SJCRH30 (cell line): ENCODE data around the gene HERPUD1. TPM values are rescaled to one million over a fixed set of nuclear protein-coding genes. Genes with fewer than 3 reads are reported as not detected.
"Not testable (repeated sequence)": the region's sequence is repeated elsewhere in the genome, so short reads cannot be mapped to it uniquely, and the experiment has no call there.

Experiments
- DNase-seq, 2 experiments: peaks; one replicate each; pipeline ENCODE4 v3.0.0-alpha.2; 2015 to 2020
- H3K27ac ChIP-seq: fragments of 250-450 bp; sonication (Bioruptor Pico); 2 replicates; pipeline ENCODE4 v1.5.1; 2020; ENCODE audit warnings: mild to moderate bottlenecking, moderate library complexity
- H3K27me3 ChIP-seq: fragments of 250-450 bp; sonication (Bioruptor Pico); 2 replicates; pipeline ENCODE4 v1.5.1; 2020; ENCODE audit warnings: mild to moderate bottlenecking, moderate library complexity
- H3K36me3 ChIP-seq: fragments of 250-450 bp; sonication (Bioruptor Pico); 2 replicates; pipeline ENCODE4 v1.5.1; 2020; ENCODE audit warnings: mild to moderate bottlenecking, moderate library complexity
- H3K4me1 ChIP-seq: fragments of 250-450 bp; sonication (Bioruptor Pico); 2 replicates; pipeline ENCODE4 v1.5.1; 2020; ENCODE audit warnings: mild to moderate bottlenecking, moderate library complexity
- H3K4me3 ChIP-seq: fragments of 250-450 bp; sonication (Bioruptor Pico); 2 replicates; pipeline ENCODE4 v1.5.1; 2020; ENCODE audit warnings: mild to moderate bottlenecking, moderate library complexity
- H3K9me3 ChIP-seq: fragments of 250-450 bp; sonication (Bioruptor Pico); replicated peaks from 2 replicates; pipeline ENCODE4 v1.5.1; 2020; ENCODE audit warnings: mild to moderate bottlenecking, moderate library complexity
- total RNA-seq: library from RNA; depleted of rRNA; stranded (reverse); fragments of >200 nt; shearing (Covaris generic); gene quantifications from 2 replicates; pipeline ENCODE4 v1.2.3, GENCODE V29; 2014; rRNA removed

Gene HERPUD1
- 69.5 and 103 TPM in 2 replicates for total RNA-seq

- Histone ChIP-seq H3K4me3 (peak within 1 kb of the TSS; percentile 86), H3K4me1 (peaks cover 37% of the 10 kb centered on the region)
- DNase-seq, result peak; percentile 99
These were observed at the start of gene HERPUD1 for GRCh38 chr16:56931892-56932720. Gene HERPUD1, plus strand, starts transcription at chr16:56932142. Its CDS starts 103 bp downstream, at chr16:56932245.

GRCh38 chr16:56883586-56883985, 48.4 kb upstream of the HERPUD1 start:
- Histone ChIP-seq H3K27me3 (no peaks in the 10 kb centered on the region), H3K9me3 (peaks cover 9% of the 10 kb centered on the region; the same call in 1 of the 2 replicates)
- DNase-seq, result no peak

More at GRCh38 chr16:56931892-56932720, at the start of gene HERPUD1:
- peaks cover 28% of the 10 kb centered on the region for H3K36me3 ChIP-seq
- H3K9me3 ChIP-seq, result no peaks in the 10 kb centered on the region
- H3K27ac ChIP-seq, result peak within 1 kb of the TSS; percentile 96
- no peaks in the 10 kb centered on the region for H3K27me3 ChIP-seq

GRCh38 chr16:56884026-56884582, 47.8 kb upstream of the HERPUD1 start:
- H3K36me3 ChIP-seq, result no peaks in the 10 kb centered on the region
- H3K4me3 ChIP-seq, result no peak overlapping the region
- DNase-seq, result no peak
- H3K27ac ChIP-seq, result no peak overlapping the region
- H3K9me3 ChIP-seq, result peaks cover 9% of the 10 kb centered on the region; the same call in 1 of the 2 replicates
- no peaks in the 10 kb centered on the region for H3K4me1 ChIP-seq
- no peaks in the 10 kb centered on the region for H3K27me3 ChIP-seq

More at GRCh38 chr16:56883586-56883985, 48.4 kb upstream of the HERPUD1 start:
- no peaks in the 10 kb centered on the region for H3K4me1 ChIP-seq
- no peaks in the 10 kb centered on the region for H3K36me3 ChIP-seq
- no peak overlapping the region for H3K27ac ChIP-seq
- H3K4me3 ChIP-seq, result no peak overlapping the region

- not testable (repeated sequence) for DNase-seq, H3K4me3 ChIP-seq, H3K36me3 ChIP-seq, H3K27ac ChIP-seq, H3K27me3 ChIP-seq, H3K4me1 ChIP-seq, H3K9me3 ChIP-seq
These were observed 47.0 kb upstream of the HERPUD1 start for GRCh38 chr16:56884929-56885328.

GRCh38 chr16:56885446-56886162, 46.3 kb upstream of the HERPUD1 start:
- Histone ChIP-seq H3K27me3 (no peaks in the 10 kb centered on the region), H3K9me3 (peaks cover 9% of the 10 kb centered on the region; the same call in 1 of the 2 replicates), H3K27ac (no peak overlapping the region), H3K4me3 (no peak overlapping the region), H3K4me1 (no peaks in the 10 kb centered on the region), H3K36me3 (no peaks in the 10 kb centered on the region)
- DNase-seq, result no peak

- Histone ChIP-seq H3K36me3 (no peaks in the 10 kb centered on the region), H3K4me1 (no peaks in the 10 kb centered on the region), H3K4me3 (no peak overlapping the region), H3K9me3 (peaks cover 9% of the 10 kb centered on the region; the same call in 1 of the 2 replicates), H3K27ac (no peak overlapping the region), H3K27me3 (no peaks in the 10 kb centered on the region)
- no peak for DNase-seq
These were observed 45.6 kb upstream of the HERPUD1 start for GRCh38 chr16:56886296-56886695.

- DNase-seq, result no peak
- Histone ChIP-seq H3K4me3 (no peak overlapping the region), H3K27ac (no peak overlapping the region), H3K4me1 (no peaks in the 10 kb centered on the region), H3K36me3 (no peaks in the 10 kb centered on the region), H3K9me3 (peaks cover 9% of the 10 kb centered on the region; the same call in 1 of the 2 replicates), H3K27me3 (no peaks in the 10 kb centered on the region)
These were observed 45.1 kb upstream of the HERPUD1 start for GRCh38 chr16:56886826-56887225.

GRCh38 chr16:56888806-56889205, 43.1 kb upstream of the HERPUD1 start:
- Histone ChIP-seq H3K36me3 (no peaks in the 10 kb centered on the region), H3K4me1 (no peaks in the 10 kb centered on the region), H3K4me3 (no peak overlapping the region), H3K27ac (no peak overlapping the region), H3K27me3 (peaks cover 4% of the 10 kb centered on the region; the same call in 1 of the 2 replicates), H3K9me3 (peaks cover 9% of the 10 kb centered on the region; the same call in 1 of the 2 replicates)
- no peak for DNase-seq

- DNase-seq, result no peak
- Histone ChIP-seq H3K9me3 (peaks cover 9% of the 10 kb centered on the region; the same call in 1 of the 2 replicates), H3K27ac (no peak overlapping the region), H3K4me1 (no peaks in the 10 kb centered on the region), H3K27me3 (peaks cover 4% of the 10 kb centered on the region; the same call in 1 of the 2 replicates), H3K4me3 (no peak overlapping the region), H3K36me3 (no peaks in the 10 kb centered on the region)
These were observed 42.7 kb upstream of the HERPUD1 start for GRCh38 chr16:56889206-56889605.

- Histone ChIP-seq H3K27me3 (peaks cover 8% of the 10 kb centered on the region; the same call in 1 of the 2 replicates), H3K27ac (no peak overlapping the region), H3K36me3 (no peaks in the 10 kb centered on the region), H3K4me3 (no peak overlapping the region), H3K9me3 (no peaks in the 10 kb centered on the region), H3K4me1 (no peaks in the 10 kb centered on the region)
- no peak for DNase-seq
These were observed 40.3 kb upstream of the HERPUD1 start for GRCh38 chr16:56891685-56892084.

GRCh38 chr16:56892705-56893104, 39.2 kb upstream of the HERPUD1 start:
- Histone ChIP-seq H3K36me3 (no peaks in the 10 kb centered on the region), H3K9me3 (no peaks in the 10 kb centered on the region), H3K4me1 (no peaks in the 10 kb centered on the region), H3K27ac (no peak overlapping the region), H3K27me3 (peaks cover 12% of the 10 kb centered on the region; the same call in 1 of the 2 replicates), H3K4me3 (no peak overlapping the region)
- DNase-seq, result no peak

- Histone ChIP-seq H3K9me3 (no peaks in the 10 kb centered on the region), H3K36me3 (no peaks in the 10 kb centered on the region), H3K27me3 (peaks cover 16% of the 10 kb centered on the region; the same call in 1 of the 2 replicates), H3K4me3 (no peak overlapping the region), H3K4me1 (no peaks in the 10 kb centered on the region), H3K27ac (no peak overlapping the region)
- DNase-seq, result no peak
These were observed 37.5 kb upstream of the HERPUD1 start for GRCh38 chr16:56894331-56894917.

GRCh38 chr16:56895813-56896212, 36.1 kb upstream of the HERPUD1 start:
- Histone ChIP-seq H3K36me3 (no peaks in the 10 kb centered on the region), H3K27me3 (peaks cover 19% of the 10 kb centered on the region; the same call in 1 of the 2 replicates), H3K4me3 (no peak overlapping the region), H3K4me1 (no peaks in the 10 kb centered on the region), H3K27ac (no peak overlapping the region), H3K9me3 (no peaks in the 10 kb centered on the region)
- no peak for DNase-seq

- Histone ChIP-seq H3K4me3 (no peak overlapping the region), H3K9me3 (no peaks in the 10 kb centered on the region), H3K36me3 (no peaks in the 10 kb centered on the region), H3K4me1 (no peaks in the 10 kb centered on the region), H3K27ac (no peak overlapping the region), H3K27me3 (peaks cover 19% of the 10 kb centered on the region; the same call in 1 of the 2 replicates)
- DNase-seq, result no peak
These were observed 35.7 kb upstream of the HERPUD1 start for GRCh38 chr16:56896244-56896643.
